Measurements from ENCODE around the gene ZNF646. TPM values are rescaled to one million over a fixed set of nuclear protein-coding genes. Genes with fewer than 3 reads are reported as not detected.

ZNF646 gene
- total RNA-seq, 4 donors from 2014 or later = 12.0 to 26.7 (median 23.5) TPM

- in situ Hi-C loops (cut with MboI; ENCODE audit: low pct_ligation_motif_present in 1 of 4, low pct_unique_long_range_greater_than_20kb in 1 of 4, low sequenced_read_pairs in 3 of 4) = no loop called here
- no peak overlapping the region for H3K4me3 ChIP-seq
Measured at GRCh38 chr16:31130336-31130891, 56.2 kb downstream of the ZNF646 start.

GRCh38 chr16:31130899-31131298 lies 56.7 kb downstream of the ZNF646 start:
- intact Hi-C loops (cut with DNase I; ENCODE audit: low total_unique reads) (no loop called here), in situ Hi-C loops (cut with MboI; ENCODE audit: low pct_ligation_motif_present in 1 of 4, low pct_unique_long_range_greater_than_20kb in 1 of 4, low sequenced_read_pairs in 3 of 4) (no loop called here)
- no peak for TF ChIP-seq EP300 (IDR thresholded peaks at IDR 0.05; ENCODE audit: low read depth)
- peak in 2 of 3 donors; percentile 56 to 72 for TF ChIP-seq POLR2AphosphoS5 (IDR thresholded peaks at IDR 0.05)
- peak; percentile 31 for TF ChIP-seq POLR2A (IDR thresholded peaks at IDR 0.05)
- TF ChIP-seq, protein P1, sequence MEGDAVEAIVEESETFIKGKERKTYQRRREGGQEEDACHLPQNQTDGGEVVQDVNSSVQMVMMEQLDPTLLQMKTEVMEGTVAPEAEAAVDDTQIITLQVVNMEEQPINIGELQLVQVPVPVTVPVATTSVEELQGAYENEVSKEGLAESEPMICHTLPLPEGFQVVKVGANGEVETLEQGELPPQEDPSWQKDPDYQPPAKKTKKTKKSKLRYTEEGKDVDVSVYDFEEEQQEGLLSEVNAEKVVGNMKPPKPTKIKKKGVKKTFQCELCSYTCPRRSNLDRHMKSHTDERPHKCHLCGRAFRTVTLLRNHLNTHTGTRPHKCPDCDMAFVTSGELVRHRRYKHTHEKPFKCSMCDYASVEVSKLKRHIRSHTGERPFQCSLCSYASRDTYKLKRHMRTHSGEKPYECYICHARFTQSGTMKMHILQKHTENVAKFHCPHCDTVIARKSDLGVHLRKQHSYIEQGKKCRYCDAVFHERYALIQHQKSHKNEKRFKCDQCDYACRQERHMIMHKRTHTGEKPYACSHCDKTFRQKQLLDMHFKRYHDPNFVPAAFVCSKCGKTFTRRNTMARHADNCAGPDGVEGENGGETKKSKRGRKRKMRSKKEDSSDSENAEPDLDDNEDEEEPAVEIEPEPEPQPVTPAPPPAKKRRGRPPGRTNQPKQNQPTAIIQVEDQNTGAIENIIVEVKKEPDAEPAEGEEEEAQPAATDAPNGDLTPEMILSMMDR (IDR thresholded peaks at IDR 0.05) = peak in 1 of 5 experiments; percentile 11
- peak; percentile 92 for DNase-seq
- H3K9me3 ChIP-seq = no peaks in the 10 kb centered on the region
- H3K27ac ChIP-seq = peak overlapping the region; percentile 91 to 94 (median 93)
- no peaks in the 10 kb centered on the region for H3K27me3 ChIP-seq
- H3K36me3 ChIP-seq = no peaks in the 10 kb centered on the region
- peaks cover 29 to 76% (median 67%) of the 10 kb centered on the region in 4 donors for H3K4me1 ChIP-seq
- H3K4me3 ChIP-seq = no peak overlapping the region
- 26 to 60% methylated on average over 1 to 6 of the region's 6 CpGs for WGBS, 2 donors (ENCODE audit: low coverage in 1 of 2)

More at GRCh38 chr16:31130336-31130891, 56.2 kb downstream of the ZNF646 start:
- WGBS, 2 donors (ENCODE audit: low coverage in 1 of 2) = 42% methylated on average over 3 of the region's 10 CpGs; no CpG with 5 or more reads in 1 of the 2 donors
- no peaks in the 10 kb centered on the region for H3K36me3 ChIP-seq
- no peaks in the 10 kb centered on the region for H3K27me3 ChIP-seq
- intact Hi-C loops (cut with DNase I; ENCODE audit: low total_unique reads) = no loop called here
- DNase-seq = no peak
- H3K9me3 ChIP-seq = no peaks in the 10 kb centered on the region
- peaks cover 29 to 75% (median 67%) of the 10 kb centered on the region in 4 donors for H3K4me1 ChIP-seq
- TF ChIP-seq POLR2A (IDR thresholded peaks at IDR 0.05) (peak; percentile 15), EP300 (IDR thresholded peaks at IDR 0.05; ENCODE audit: low read depth) (no peak)
- H3K27ac ChIP-seq = peak overlapping the region; percentile 91 to 94 (median 93)

DNA sequence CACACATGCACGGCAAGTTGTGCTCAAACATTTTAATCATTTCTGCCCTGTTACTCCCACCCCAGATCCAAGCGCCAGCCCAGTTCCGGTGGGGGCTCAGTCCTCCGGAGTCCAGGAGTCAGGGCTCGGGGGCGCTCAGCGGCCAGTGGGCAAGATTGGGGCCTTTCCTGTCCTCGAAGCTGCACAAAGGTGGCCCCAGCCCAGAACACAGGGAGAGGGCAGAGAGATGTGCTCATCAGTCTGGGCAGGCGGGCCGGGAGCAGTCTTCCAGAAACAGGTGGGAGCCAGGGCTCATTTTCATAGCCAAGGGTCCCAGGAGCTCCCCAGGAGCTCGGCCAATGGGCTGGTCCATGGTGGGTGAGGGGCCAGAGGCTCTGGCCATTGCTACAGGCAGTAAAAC lies 57.2 kb downstream of the ZNF646 start:
- intact Hi-C loops (cut with DNase I; ENCODE audit: low total_unique reads) = no loop called here
- TF ChIP-seq EP300 (IDR thresholded peaks at IDR 0.05; ENCODE audit: low read depth) (no peak), POLR2AphosphoS5 (IDR thresholded peaks at IDR 0.05) (no peak), POLR2A (IDR thresholded peaks at IDR 0.05) (no peak)
- TF ChIP-seq, protein P1 (IDR thresholded peaks at IDR 0.05) = no peak
- H3K36me3 ChIP-seq = no peaks in the 10 kb centered on the region
- no peak overlapping the region for H3K4me3 ChIP-seq
- H3K9me3 ChIP-seq = no peaks in the 10 kb centered on the region
- no peak for DNase-seq
- no peaks in the 10 kb centered on the region for H3K27me3 ChIP-seq
- H3K4me1 ChIP-seq = peaks cover 29 to 81% (median 67%) of the 10 kb centered on the region in 4 donors
- in situ Hi-C loops (cut with MboI; ENCODE audit: low pct_ligation_motif_present in 1 of 4, low pct_unique_long_range_greater_than_20kb in 1 of 4, low sequenced_read_pairs in 3 of 4) = no loop called here
- WGBS, 2 donors (ENCODE audit: low coverage in 1 of 2) = 73% methylated on average over 10 of the region's 11 CpGs; no CpG with 5 or more reads in 1 of the 2 donors
- H3K27ac ChIP-seq = peak overlapping the region; percentile 91 to 94 (median 93)

- Histone ChIP-seq H3K4me3 (no peak overlapping the region), H3K27ac (peak overlapping the region; percentile 91 to 94 (median 93)), H3K4me1 (peaks cover 29 to 82% (median 67%) of the 10 kb centered on the region in 4 donors), H3K27me3 (no peaks in the 10 kb centered on the region), H3K36me3 (no peaks in the 10 kb centered on the region), H3K9me3 (no peaks in the 10 kb centered on the region)
- in situ Hi-C loops (cut with MboI; ENCODE audit: low pct_ligation_motif_present in 1 of 4, low pct_unique_long_range_greater_than_20kb in 1 of 4, low sequenced_read_pairs in 3 of 4) (no loop called here), intact Hi-C loops (cut with DNase I; ENCODE audit: low total_unique reads) (no loop called here)
- 65% methylated on average over 5 of the region's 5 CpGs; no CpG with 5 or more reads in 1 of the 2 donors for WGBS, 2 donors (ENCODE audit: low coverage in 1 of 2)
- DNase-seq = peak; percentile 84
- TF ChIP-seq, protein P1 (IDR thresholded peaks at IDR 0.05) = no peak
- TF ChIP-seq POLR2A (IDR thresholded peaks at IDR 0.05) (peak; percentile 71), POLR2AphosphoS5 (IDR thresholded peaks at IDR 0.05) (peak in 2 of 3 donors; percentile 83 to 89)
Measured at GRCh38 chr16:31131841-31132271, 57.6 kb downstream of the ZNF646 start.

All from transverse colon (tissue), 4 donors.